ENCODE measurements around the gene PPFIA3.
"Not testable (repeated sequence)": the region's sequence is repeated elsewhere in the genome, so short reads cannot be mapped to it uniquely, and the experiment has no call there.

DNA sequence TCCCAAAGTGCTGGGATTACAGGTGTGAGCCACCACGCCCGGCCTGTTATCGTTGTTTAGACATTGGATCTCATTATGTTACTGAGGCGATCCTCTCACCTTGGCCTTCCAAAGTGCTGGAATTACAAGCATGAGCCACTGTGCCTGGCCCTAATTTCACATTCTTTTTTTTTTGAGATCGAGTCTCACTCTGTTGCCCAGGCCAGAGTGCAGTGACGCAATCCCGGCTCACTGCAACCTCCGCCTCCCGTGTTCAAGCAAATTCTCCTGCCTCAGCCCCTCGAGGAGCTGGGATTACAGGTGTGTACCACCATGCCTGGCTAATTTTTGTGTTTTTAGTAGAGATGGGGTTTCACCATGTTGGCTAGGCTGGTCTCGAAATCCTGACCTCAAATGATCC lies 3.9 kb downstream of the PPFIA3 start:
- TF ChIP-seq, protein P1, sequence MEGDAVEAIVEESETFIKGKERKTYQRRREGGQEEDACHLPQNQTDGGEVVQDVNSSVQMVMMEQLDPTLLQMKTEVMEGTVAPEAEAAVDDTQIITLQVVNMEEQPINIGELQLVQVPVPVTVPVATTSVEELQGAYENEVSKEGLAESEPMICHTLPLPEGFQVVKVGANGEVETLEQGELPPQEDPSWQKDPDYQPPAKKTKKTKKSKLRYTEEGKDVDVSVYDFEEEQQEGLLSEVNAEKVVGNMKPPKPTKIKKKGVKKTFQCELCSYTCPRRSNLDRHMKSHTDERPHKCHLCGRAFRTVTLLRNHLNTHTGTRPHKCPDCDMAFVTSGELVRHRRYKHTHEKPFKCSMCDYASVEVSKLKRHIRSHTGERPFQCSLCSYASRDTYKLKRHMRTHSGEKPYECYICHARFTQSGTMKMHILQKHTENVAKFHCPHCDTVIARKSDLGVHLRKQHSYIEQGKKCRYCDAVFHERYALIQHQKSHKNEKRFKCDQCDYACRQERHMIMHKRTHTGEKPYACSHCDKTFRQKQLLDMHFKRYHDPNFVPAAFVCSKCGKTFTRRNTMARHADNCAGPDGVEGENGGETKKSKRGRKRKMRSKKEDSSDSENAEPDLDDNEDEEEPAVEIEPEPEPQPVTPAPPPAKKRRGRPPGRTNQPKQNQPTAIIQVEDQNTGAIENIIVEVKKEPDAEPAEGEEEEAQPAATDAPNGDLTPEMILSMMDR (IDR thresholded peaks at IDR 0.05): not testable (repeated sequence)
- not testable (repeated sequence) for TF ChIP-seq POLR2A (IDR thresholded peaks at IDR 0.05)

All from testis (tissue), 2 donors.